HT1080 (cell line): Measurements from ENCODE around the gene TM9SF2. TPM values are rescaled to one million over a fixed set of nuclear protein-coding genes. Genes with fewer than 3 reads are reported as not detected.
A peak's percentile ranks its signal among the peaks of the same experiment; 100 is the strongest.
"Not testable (repeated sequence)": the region's sequence is repeated elsewhere in the genome, so short reads cannot be mapped to it uniquely, and the experiment has no call there.

ENCODE experiments used
- DNase-seq: peaks from one replicate; pipeline ENCODE4 v3.0.0-alpha.2; 2015; ENCODE audit warnings: low read depth
- total RNA-seq: library from RNA; depleted of rRNA; stranded (reverse); fragments of >200 nt; shearing (Covaris generic); gene quantifications from 2 replicates; pipeline ENCODE4 v1.2.3, GENCODE V29; 2014

The TM9SF2 gene
- total RNA-seq, 1 experiment from 2014 or later = 80.5 TPM

GRCh38 chr13:99528547-99528946, 27.3 kb downstream of the TM9SF2 start:
- peak; percentile 7 for DNase-seq

- DNase-seq = no peak
Observed at GRCh38 chr13:99536023-99536422, 34.8 kb downstream of the TM9SF2 start.

- no peak for DNase-seq
Observed at GRCh38 chr13:99540530-99540929, 39.3 kb downstream of the TM9SF2 start.

DNA sequence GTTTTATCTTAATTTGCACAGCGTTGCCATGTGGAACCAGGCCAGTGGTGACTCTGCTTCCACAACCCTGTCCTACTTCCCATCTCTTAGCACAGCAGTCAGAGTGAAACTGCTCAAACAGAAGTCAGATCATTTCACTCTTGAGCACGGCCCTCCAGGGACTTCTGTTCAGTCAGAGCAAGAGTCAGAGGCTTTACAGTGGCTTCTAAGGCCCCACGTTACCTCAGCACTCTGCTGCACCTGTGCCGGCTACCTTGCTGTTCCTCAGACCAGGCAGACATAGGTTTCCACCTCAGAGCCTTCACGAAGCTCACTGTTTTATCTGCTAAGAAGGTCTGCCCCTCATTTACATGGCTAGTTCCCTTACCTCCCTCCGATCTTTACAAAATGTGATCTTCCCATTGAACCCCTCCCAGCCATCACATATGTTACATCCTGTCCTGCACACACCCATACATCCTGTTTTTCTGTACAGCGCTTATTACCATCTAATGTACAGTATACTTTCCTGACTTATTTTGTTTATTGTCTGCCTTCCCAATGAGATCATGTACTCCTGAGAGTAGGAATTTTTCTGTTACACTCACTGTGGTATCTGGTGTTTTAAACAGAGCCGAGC, 41.6 kb downstream of the TM9SF2 start:
- no peak for DNase-seq

GRCh38 chr13:99545361-99545760, 44.1 kb downstream of the TM9SF2 start:
- DNase-seq = no peak

- no peak for DNase-seq
Observed at GRCh38 chr13:99545979-99546378, 44.7 kb downstream of the TM9SF2 start.

DNA sequence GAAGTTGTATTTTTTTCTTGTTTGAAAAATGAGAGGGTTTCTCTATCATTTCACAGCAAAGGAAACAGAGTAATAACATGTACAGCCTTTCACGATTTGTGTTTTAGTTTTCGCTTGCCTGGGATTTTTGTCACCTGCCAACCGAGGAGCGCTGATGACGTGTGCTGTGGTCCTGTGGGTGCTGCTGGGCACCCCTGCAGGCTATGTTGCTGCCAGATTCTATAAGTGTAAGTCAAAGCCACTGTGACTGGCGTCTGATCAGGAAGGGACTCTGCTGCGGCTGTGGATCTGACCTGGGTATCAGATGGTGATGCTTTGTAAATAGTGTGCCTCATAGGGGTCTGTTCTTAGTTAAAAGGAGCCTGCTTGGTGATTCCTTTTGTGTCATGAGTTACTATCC, 45.6 kb downstream of the TM9SF2 start:
- DNase-seq = no peak

DNA sequence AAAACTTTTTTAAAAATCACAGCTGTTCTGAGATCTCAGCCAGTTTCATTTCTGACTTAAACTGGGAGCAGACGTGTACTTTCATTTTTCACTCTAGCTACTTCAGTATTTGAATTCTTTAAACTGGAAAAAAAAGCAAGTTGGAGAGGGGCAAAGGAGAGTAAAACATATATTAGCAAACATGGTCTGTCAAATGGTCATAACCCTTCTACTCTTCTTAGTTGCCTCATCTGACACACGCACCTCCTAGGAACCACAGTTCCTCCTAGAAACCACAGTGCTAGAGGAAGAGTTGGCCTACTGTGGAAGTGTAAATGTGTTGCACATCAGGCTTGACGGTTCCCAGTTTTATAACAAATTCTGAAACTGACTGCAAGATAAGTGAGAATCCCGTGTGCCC, 47.2 kb downstream of the TM9SF2 start:
- DNase-seq = no peak

GRCh38 chr13:99553033-99553432, 51.8 kb downstream of the TM9SF2 start:
- no peak for DNase-seq

GRCh38 chr13:99555149-99555548, 53.9 kb downstream of the TM9SF2 start:
- DNase-seq = no peak

GRCh38 chr13:99556867-99557443, 55.7 kb downstream of the TM9SF2 start:
- no peak for DNase-seq

- DNase-seq = no peak
Observed at GRCh38 chr13:99558570-99559180, 57.4 kb downstream of the TM9SF2 start.

- DNase-seq = no peak
Observed at GRCh38 chr13:99559560-99559959, 58.3 kb downstream of the TM9SF2 start.

GRCh38 chr13:99563404-99563803, 62.1 kb downstream of the TM9SF2 start:
- no peak for DNase-seq

GRCh38 chr13:99564386-99564785, 63.1 kb downstream of the TM9SF2 start:
- no peak for DNase-seq

GRCh38 chr13:99565478-99566124, 64.3 kb downstream of the TM9SF2 start:
- DNase-seq = no peak

DNA sequence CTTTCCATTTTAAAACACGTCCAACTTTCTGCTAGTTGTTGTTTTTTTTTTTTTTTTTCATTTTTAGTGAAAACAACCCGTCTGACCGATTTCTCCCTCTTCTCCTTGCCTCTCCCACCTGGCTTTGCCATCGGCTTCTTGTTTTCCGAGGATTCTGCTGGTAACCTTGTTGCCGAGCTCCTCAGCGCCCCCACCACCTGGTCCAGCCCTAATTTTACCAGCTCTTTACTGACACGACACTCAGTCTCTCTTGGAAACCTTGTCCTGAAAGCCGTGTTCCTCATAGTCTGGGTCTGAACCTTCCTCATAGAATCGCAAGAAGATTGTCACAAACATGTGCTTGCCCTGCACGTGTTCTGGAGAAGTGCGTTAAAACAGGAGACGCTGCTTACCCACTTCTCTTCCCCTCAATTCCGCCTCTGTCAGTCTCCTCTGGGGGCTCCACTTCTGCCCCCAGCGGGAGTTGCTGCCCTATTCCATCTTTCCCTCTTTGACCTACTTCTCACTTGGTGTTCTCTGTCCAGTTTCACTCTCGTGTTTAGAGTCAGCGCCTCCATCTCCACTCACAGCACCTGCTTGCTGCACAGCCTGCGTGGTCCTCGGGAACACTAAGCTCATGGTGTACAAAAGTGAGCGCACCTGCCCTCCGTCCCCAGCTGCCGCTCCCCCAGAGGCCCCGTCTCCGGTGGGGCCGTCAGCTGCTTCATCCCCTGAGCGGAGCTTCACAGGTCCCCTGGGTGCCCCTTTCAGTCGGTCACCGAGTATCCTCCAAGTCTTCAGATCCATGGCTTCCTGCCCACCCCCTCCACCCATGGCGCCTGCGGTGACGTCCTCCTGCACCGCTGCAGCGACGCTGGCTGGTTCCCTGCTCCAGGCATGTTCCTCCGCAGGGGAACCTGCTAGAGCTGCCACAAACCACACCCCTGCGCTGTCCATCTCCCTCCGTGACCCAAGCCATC, 65.1 kb downstream of the TM9SF2 start:
- DNase-seq = no peak

DNA sequence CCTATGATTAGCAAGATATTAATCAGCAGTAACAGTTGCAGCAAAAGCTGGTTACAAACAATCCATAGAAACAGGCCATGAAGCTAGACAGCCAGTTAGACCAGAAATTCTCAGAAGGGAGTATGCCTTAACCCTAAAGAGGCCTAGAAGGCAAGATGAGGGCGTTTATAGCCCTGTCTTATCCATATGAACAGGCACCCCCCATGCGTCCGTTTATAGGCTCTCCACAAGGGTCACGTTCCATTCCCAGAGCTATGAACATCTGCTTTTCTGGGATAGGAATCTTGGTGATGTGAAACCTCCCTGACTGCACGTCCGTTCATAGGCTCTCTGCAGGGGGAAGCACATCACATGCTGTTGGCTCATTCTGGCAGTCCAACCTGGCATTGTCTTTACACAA, 67.6 kb downstream of the TM9SF2 start:
- DNase-seq = not testable (repeated sequence)

- no peak for DNase-seq
Observed at GRCh38 chr13:99572131-99572530, 70.9 kb downstream of the TM9SF2 start.

DNA sequence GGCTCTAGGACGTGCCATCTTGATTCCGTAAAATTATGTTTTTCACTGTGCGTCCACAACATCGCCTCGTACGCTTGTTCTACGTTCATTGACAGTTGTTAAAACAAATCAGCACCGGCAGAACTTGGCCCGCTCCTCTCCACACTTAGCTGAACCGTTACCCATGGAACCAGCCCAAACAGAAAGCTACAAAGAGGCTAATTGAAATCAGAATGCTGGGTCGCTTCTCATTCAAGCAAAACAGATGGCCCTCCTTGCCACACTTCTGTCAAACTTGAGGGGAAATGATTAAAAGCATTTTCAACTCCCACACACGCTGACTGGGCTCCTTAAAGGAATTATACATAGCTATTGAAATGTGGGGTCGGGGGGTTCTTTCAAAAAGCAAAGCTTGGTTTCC, 71.6 kb downstream of the TM9SF2 start:
- no peak for DNase-seq

DNA sequence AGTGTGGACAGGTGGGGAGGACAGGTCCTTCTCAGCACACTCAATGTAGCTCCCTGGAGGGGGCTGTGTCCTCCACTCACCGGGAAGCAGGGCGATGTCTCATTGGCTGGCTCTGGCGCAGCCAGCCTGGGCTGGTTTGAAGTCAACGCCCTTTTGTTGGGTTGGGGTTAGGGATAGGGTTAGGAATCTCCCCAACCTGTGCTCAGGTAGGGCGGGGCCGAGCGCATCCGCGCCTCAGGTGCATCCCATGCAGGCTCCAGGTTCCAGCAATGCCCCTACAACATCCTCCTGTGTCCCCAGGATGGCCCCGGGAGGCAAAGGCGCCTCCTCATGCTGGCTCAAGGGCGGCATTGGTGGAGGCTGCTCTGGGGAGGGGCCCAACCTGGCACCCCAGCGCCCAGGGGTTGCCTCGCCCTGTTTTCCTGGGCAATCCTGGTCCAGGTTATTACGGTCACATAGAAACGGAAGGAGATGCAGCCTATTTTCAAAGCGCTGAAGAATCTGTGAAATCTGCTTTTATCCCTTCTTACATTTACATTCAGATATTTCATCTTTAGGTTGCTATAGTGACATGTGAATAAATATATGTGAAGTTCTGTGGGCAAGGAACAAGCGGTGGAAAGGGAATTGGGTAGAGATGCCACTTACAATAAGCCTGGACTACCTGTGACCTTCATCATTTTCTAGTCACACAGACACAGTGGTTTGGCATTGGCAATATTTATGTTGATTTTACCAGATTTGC, 74.3 kb downstream of the TM9SF2 start:
- DNase-seq = no peak
